Endothelial cell of umbilical vein (primary cell): Measurements from ENCODE around the gene SLMAP.

Experiments
- FOS ChIP-seq: IDR thresholded peaks from 2 replicates; pipeline ENCODE4 v1.6.1; 2011; ENCODE audit warnings: mild to moderate bottlenecking, low read length, moderate library complexity, borderline replicate concordance; ENCODE audit not compliant: insufficient read depth
- POLR2A ChIP-seq: IDR thresholded peaks from 2 replicates; pipeline ENCODE4 v1.6.1; 2012; ENCODE audit warnings: low read depth, mild to moderate bottlenecking, control low read depth, low read length
- TF ChIP-seq, protein P1 (sequence below), 2 donors: IDR thresholded peaks; 1 replicate in 1 of 2; 2 replicates in 1 of 2; pipeline ENCODE4 v1.5.1; 2011; ENCODE audit warnings: low read length in 2 of 2, mild to moderate bottlenecking in 2 of 2, moderate library complexity in 2 of 2, control low read depth in 1 of 2, inconsistent platforms in 1 of 2, low read depth in 1 of 2; ENCODE audit not compliant: insufficient read depth in 1 of 2; ENCODE audit errors: extremely low read depth in 1 of 2
- TF ChIP-seq, protein P2 (sequence below): IDR thresholded peaks from 2 replicates; pipeline ENCODE4 v1.6.1; 2011; ENCODE audit not compliant: insufficient read depth, insufficient read length

DNA sequence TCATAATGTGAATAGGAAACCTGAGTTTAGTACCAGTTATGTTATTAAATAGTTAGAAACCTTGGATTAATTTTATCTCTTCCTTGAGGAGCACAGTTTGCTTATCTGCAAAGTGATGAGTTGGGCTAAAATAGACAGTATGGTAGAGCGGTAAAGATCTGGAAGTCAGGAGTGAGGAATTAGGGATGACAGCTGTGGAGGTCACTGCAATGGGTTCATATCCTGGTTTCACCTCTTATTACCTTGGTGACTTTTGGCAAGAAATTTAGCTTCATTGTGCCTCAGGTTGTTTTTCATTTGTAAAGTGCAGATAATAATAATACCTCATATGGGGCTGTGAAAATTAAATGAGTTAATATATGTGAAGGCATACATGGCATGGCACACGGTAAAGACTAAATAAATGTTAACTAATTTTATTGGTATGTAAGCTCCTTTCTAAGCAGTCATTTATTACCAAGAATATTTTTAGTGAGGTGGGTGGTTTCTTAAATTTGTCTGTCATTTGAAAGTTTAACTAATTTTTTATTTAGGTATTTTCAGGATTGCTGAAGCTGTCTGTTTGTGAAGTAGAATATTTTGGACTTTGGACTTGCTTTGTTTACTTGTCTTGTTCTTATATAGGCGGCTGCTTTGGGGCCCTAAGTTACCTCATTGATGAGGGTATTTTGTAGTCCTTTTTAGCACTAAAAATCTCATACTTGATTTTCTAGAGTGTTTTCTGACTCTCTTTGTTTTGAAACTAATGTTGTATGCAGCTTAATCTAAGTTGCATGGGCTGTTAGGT, 41.8 kb downstream of the SLMAP start:
- TF ChIP-seq, protein P1, sequence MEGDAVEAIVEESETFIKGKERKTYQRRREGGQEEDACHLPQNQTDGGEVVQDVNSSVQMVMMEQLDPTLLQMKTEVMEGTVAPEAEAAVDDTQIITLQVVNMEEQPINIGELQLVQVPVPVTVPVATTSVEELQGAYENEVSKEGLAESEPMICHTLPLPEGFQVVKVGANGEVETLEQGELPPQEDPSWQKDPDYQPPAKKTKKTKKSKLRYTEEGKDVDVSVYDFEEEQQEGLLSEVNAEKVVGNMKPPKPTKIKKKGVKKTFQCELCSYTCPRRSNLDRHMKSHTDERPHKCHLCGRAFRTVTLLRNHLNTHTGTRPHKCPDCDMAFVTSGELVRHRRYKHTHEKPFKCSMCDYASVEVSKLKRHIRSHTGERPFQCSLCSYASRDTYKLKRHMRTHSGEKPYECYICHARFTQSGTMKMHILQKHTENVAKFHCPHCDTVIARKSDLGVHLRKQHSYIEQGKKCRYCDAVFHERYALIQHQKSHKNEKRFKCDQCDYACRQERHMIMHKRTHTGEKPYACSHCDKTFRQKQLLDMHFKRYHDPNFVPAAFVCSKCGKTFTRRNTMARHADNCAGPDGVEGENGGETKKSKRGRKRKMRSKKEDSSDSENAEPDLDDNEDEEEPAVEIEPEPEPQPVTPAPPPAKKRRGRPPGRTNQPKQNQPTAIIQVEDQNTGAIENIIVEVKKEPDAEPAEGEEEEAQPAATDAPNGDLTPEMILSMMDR (IDR thresholded peaks at IDR 0.05; ENCODE audit: extremely low read depth in 1 of 2, insufficient read depth in 1 of 2, low read depth in 1 of 2, low read length in 2 of 2) = no peak
- TF ChIP-seq, protein P2, sequence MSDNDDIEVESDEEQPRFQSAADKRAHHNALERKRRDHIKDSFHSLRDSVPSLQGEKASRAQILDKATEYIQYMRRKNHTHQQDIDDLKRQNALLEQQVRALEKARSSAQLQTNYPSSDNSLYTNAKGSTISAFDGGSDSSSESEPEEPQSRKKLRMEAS = no peak
- TF ChIP-seq FOS = no peak
- no peak for TF ChIP-seq POLR2A
